ENCODE results near the gene P2RY8.
"Not testable (repeated sequence)": the region's sequence is repeated elsewhere in the genome, so short reads cannot be mapped to it uniquely, and the experiment has no call there.

Gene P2RY8

DNA sequence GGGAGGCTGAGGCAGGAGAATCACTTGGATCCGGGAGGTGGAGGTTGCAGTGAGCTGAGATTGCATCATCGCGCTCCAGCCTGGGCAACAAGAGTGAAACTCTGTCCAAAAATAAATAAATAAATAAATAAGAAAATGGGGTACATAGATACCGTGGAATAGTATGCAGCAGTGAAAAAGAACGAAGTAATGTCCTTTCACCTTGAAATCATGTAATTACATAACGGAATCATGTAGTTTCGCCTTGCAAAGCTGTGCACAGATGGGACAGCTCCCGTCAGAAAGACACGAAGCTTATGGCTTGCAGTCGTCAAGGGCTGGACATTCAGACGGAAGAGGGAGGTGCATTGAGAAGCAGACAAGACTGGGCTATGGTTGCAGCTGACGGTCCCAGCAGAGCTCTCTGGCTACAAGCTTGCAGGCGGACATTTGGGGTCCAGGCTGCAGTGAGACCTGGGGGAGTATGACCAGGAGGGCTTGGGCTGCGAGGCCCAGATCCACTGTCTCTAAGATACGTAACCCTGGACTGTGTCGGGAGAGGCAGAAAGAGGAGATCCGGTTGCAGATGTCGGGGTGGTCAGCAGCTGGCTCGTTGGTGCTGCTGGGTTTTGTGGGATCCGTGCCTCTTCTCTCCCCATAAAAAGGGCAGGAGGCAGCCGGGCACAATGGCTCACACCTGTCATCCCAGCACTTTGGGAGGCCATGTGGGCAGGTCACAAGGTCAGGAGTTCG is 6.2 kb upstream of the P2RY8 start:
- no peak for DNase-seq

DNA sequence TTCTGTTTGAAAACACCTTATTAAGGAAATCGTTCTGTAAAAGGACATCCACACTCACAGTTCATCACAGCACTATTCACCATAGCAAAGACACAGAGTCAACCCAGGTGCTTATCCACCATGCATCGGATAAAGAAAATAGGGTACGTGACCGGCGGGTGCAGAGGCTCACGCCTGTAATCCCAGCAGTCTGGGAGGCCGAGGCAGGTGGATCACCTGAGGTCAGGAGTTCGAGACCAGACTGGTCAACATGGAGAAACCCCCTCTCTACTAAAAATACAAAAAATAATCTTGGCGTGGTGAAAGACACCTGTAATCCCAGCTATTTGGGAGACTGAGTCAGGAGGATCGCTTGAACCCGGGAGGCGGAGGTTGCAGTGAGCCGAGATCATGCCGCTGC is 2.2 kb upstream of the P2RY8 start:
- DNase-seq, result not testable (repeated sequence)

DNA sequence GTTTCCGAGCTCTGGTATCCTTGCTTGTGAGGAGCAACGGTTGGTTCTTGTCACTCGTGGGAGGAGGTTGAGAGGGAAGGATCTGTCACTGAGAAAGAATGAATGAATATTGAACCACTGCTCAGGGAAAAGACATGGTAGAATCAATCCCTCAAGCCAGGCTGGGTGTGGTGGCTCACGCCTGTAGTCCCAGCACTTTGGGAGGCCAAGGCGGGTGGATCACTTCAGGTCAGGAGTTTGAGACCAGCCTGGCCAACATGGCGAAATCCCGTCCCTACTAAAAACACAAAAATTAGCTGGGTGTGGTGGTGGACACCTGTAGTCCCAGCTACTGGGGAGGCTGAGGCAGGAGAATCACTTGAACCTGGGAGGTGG is 718 bp upstream of the P2RY8 start:
- DNase-seq, result not testable (repeated sequence)

DNA sequence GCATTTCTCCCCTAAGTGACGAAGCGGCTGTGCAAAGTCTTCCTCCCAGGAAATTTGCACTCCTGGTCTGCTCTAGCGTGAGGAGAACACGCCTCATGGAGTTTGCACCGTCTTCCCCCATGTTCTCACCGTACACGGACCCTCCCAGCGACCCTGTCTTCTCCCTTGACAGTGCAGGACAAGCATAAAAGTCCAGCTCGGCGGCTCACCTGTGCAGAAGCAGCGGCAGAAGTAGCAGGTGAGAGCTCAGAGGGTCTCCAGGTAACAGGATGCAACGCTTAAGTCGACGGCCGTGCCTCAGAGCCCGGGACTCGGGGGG is 314 bp downstream of the P2RY8 start:
- no peak for DNase-seq

DNA sequence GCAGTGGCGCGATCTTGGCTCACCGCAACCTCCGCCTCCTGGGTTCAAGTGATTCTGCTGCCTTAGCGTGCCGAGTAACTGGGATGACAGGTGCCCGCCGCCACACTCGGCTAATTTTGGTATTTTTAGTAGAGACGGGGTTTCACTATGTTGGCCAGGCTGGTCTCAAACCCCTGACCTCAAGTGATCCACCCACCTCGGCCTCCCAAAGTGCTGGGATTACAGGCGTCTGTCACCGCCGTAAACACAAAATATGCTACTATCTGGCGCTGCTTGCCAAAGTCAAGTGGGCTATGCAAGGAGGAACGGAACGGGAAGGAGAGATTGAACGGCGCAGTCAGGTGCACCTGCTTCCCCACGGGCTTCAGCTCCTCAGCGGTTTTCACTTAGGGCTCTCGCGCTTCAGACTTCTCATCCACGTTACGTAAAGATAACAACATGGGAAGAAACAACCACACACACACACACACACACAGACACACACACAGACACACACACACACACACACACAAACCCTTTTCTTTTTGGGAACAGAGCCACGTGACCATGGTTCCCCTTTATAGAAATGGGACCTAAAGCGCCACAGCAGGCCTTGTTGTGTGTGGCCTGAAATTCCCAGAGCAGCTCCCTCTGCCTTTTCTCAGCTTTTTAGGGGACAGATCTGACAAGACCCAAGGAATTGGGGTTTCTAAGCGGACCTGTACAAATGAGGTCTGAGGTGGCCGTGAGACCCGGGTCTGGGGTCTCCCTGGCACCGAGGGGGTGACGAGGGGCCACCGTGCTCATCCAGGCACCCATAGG is 1.5 kb downstream of the P2RY8 start:
- DNase-seq, result no peak

DNA sequence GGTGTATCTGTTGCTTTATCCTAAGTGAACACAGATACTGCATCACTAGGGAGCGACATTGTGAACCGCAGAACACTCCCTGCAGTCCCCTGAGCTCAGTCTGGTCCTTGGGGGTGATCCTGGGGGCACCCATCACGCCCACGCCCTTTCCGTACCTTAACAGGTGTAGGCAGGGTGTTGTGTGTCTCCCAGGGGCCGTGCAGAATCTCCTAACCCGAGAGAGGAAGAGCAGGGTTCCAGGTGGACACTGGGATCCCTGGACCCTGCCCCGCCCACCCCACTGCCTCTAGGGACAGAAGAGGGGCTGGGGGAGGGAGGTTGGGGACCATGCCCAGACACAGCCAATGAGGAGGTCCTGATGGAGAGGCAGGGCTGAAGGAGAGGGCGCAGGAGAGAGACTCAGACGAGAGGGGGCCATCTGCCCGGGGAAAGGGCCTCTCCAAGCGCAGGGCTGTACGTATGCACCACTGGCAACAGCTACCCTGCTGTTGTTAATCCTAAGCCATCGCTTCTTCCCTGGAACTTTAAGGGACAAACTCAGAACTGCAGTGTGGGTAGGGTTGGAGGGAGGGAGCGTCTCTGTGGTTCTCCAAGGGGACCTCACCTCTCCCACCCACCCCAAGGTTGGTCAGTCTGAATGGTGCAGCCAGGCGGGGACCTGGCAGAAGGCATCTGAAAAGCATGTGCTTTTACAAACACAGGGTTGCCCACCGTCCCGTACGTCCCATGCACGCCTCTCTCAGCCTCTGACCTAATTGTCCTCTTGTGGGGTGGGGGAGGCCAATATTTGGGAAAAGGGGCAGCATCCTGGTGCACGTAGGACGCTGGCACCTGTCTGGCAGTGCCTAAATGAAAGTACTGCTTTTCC is 2.5 kb downstream of the P2RY8 start:
- no peak for DNase-seq

DNA sequence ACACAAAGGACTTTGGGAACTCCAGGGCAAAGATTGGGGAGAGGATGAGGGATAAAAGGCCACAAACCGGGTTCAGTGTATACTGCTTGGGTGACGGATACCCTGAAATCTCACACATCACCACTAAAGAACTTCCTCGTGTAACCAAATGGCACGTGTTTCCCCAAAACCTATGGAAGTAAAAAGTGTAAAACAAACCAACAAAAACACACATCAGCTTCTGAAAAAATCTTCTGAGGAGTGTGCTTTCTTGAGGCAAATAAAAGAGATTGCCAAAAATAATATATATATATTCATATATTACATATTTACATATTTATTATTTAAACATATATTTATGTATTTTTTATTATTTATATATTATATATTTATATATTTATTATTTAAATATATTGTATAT is 3.9 kb downstream of the P2RY8 start:
- DNase-seq, result no peak

DNA sequence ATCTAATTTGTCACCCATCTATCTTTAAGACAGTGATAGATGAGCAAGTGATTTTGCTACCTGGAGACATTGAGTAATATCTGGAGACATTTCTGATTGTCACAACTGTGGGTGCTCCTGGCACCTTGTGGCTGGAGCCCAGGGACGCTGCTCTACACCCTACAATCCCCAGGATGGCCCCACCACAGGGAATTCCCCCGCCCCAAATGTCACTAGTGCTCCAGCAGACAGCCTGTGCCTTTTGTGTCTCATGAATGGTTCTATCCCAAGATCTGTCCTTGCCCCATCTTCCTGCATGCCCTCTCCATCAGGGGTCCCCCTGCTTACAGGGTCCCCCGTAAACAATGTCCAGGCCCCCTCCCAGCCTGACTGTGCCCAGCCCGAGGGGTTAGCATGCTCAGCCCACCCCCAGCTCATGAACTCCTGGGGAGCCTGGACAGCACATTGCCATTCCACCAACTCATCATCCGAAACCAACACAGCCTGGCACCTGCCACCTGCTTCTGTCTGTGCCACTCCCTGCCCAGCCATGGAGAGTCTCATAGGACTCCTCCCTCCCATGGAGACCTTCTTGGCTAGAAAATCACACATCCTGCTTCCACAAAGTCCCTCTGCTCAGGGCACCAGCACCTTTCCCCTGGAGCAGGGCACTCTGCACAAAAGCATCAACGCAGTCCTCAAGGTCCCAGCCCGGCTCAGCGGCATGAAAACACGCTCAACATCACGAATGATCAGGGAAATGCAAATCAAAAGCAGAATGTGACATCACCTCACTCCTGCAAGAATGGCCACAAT is 5.7 kb downstream of the P2RY8 start:
- DNase-seq, result no peak

DNA sequence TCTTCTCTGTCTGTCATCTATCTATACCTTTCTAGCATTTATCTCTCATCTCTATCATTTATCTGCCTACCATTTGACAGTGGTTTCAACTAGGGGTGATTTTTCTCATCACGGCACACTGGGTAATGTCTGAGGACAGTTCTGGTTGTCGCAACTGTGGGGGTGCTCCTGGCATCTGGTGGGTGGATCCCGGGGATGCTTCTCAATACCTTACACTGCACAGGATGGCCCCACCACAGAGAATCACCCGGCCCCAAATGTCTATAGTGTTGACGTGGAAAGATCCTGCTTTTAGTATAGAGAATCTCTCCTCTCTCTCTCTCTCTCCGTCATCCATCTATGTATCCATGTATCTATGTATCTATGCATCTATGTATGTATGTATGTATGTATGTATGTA is 7.2 kb downstream of the P2RY8 start:
- DNase-seq, result no peak

DNA sequence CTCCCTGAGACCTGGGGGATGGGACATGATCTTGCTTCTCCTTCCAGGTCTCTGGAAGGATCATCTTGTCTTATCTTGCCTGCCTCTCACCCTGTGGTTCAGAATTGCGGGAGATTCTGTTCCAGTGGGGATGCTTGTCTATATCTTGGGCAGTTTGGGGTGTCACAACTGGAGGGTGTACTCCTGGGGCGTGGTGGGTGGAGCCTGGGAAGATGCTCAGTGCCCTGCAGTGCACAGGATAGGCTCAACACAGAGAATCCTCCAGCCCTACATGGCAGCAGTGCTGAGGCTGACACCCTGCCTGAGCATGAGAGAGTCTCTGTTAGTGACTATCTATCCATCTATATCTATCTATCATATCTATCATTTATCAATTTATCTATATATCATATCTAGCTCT is 7.7 kb downstream of the P2RY8 start:
- no peak for DNase-seq

DNA sequence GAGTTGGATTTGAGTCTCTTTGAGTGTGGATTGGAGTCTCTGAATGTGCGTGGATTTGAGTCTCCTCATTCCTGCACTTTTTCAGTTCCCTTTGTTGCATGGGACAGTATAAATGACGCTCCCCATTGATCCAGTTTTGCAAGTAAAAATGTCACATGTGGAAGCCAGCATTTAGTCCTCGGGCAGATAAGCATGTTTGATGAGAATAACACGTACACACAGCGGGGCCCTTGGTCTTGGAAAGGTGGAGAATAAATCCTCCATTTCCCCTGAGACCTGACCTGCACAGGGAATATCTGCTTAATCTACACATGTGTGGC is 8.1 kb downstream of the P2RY8 start:
- DNase-seq, result no peak

DNA sequence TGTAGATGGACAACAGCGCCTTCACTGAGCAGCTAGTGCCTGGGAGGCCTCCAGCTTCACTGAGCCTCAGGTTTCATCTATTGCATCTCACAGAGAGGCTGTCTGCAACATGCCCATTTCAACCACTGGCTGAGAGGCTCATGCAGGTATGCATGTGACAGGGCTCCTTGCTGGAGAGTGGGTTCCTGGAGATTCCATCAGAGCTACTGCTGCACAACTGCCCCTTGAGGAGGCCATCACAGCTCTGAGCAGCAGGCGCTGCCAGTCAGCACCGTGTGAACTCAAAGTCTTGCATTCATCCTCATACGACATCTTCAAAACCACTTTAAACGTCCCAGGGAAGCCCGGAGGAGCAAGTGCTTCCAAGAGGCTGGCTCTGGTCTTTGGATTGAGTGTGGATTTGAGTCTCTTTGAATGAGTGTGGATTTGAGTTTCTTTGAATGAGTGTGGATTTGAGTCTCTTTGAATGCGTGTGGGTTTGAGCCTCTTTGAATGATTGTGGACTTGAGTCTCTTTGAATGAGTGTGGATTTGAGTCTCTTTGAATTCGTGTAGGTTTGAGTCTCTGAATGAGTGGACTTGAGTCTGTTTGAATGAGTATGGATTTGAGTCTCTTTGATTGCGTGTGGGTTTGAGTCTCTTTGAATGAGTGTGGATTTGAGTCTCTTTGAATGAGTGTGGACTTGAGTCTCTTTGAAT is 8.7 kb downstream of the P2RY8 start:
- DNase-seq, result no peak

DNA sequence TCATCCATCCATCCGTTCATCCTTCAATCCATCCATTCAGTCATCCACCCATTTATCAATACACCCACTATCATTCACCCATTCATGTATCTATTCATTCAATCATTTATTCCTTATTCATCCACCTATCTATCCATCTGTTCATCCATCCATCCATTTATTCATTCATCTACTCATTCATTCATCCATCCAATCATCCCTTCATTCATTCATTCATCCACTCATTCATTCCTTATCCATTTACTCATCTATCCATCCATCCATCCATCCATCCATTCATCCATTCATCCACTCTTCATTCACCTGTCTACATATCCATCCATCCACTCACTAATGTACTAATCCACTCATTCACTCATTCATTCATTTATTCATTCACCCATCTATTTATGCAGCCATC is 9.5 kb downstream of the P2RY8 start:
- DNase-seq, result no peak

DNA sequence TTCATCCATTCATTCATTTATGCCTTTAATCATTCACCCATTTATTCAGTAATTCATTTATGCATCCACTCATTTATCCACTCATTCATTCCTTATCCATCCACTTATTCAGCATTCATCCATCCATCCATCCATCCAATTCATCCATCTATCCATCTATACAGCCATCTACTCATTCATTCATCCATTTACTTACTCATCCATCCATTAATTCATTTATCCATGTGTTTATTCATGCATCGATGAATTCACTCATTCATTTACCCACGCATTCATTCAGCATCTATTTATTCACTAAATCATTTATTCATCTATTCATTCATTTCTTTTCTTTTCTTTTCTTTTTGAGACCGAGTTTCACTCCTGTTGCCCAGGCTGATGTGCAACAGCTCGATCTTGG is 10.4 kb downstream of the P2RY8 start:
- no peak for DNase-seq

DNA sequence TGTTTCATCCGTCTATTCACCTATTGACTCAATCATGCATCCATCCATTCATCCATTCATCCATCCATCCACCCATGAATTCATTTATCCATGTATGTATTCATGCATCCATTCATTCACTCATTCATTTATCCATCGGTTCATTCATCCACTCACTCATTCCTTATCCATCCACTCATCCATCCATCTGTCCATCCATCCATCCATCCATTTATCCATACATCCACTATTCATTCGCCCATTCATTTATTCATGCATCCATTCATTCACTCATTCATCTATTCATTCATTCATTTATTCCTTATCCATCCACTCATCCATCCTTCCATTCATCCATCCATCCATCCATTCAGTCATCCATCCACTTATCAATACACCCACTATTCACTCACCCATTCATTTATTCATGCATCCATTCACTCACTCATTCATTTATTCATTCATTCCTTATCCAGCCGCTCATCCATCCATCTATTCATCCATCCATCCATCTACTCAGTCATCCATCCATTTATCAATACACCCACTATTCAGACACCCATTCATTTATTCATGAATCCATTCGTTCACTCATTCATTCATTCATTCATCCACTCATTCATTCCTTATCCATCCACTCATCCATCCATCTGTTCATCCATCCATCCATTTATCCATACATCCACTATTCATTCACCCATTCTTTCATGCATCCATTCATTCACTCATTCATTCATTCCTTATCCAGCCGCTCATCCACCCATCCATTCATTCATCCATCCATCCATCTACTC is 11.2 kb downstream of the P2RY8 start:
- DNase-seq, result no peak

DNA sequence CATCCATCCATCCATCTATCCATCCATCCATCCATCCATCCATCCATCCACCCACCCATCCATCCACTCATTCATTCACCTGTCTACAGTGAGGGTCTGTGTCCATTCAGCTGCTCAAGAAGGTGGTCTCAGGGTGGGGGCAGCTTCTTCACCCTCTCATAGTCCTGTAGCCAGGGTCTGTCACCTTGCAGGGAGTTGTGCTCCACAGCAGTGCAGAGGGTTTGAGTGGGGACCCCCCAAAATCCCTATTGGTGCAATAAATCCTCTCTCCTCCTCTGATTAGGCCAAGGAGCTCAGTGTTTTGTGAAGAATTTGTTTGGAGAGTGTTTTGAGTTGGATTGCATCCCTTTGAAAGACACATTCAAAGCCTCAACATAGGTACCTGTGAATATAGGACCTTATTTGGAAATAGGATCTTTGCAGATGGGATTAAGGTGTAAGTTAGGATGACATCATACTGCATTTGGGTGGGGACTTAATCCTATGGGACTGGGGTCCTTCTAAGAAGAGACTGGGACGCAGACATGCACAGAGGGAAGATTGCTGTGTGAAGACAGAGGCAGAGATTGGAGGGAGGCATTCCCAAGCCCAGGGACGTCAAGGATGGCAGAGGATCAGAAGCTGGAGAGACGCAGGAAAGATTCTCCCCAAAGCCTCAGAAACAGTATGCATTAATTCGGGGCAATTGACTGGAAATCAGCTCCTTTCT is 12.0 kb downstream of the P2RY8 start:
- DNase-seq, result no peak

DNA sequence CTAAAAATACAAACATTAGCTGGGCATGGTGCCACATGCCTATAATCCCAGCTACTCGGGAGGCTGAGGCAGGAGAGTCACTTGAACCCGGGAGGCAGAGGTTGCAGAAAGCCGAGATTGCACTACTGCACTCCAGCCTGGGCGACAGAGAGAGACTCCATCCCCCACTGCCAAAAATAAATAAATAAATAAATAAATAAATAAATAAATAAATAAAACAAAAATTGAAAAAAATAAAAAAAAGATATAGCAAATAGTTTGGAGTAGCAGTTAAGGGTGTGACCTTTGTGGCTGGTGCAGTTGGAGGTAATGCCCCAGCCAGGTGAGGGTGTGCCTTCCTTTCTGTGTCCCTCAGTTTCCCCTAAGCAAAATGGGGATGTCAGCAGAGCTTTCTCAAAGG is 14.1 kb downstream of the P2RY8 start:
- DNase-seq, result not testable (repeated sequence)

DNA sequence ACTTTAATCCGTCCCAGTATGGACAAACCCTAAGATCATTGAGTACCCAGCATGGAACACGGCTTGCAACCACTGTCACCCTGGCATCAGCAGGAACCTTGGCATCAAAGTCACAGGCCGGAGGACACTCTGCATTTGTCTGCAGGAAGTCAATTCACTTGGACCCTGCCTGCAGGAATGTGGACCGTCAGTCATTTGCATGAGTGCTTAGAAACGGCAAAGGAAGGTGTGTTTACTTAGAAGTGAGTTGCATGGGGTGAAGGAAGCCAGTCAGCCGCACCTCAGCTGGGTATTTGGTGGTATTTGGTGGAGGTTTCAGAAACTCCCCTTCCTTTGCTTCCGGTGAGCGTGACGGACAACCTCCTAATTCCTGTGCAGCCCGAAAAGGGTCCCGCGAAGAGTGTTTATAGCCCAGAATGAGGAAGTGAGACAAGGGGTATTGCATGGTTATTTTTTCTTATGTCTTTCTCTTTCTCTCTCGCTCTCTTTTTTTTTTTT is 15.5 kb downstream of the P2RY8 start:
- DNase-seq, result no peak

DNA sequence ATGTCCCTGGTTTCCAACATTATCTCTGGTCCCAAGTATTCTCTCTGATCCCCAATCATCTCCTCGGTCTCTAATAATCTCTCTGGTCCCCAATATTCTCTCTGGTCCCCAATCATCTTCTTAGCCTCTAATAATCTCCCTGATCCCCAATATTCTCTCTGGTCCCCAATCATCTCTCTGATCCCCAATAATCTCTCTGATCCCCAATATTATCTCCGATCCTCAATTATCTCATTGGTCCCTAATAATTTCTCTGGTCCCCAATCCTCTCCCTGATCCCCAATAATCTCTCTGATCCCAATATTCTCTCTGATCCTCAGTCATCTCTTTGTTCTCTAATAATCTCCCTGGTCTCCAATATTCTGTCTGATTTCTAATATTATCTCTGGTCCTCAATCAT is 16.6 kb downstream of the P2RY8 start:
- no peak for DNase-seq

DNA sequence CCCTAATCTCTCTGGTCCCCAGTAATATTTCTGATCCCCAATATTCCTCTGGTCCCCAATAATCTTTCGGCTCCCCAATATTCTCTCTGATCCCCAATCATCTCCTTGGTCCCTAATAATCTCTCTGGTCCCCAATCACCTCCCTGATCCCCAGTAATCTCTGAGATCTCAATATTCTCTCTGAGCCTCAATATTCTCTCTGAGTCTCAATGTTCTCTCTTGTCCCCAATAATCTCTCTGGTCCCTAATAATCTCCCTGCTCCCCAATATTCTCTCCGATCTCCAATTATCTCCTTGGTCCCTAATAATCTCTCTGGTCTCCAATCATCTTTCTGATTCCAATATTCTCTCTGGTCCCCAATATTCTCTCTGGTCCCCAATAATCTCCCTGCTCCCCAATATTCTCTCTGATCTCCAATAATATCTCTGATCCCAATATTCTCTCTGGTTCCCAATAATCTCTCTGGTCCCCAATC is 17.9 kb downstream of the P2RY8 start:
- no peak for DNase-seq

DNA sequence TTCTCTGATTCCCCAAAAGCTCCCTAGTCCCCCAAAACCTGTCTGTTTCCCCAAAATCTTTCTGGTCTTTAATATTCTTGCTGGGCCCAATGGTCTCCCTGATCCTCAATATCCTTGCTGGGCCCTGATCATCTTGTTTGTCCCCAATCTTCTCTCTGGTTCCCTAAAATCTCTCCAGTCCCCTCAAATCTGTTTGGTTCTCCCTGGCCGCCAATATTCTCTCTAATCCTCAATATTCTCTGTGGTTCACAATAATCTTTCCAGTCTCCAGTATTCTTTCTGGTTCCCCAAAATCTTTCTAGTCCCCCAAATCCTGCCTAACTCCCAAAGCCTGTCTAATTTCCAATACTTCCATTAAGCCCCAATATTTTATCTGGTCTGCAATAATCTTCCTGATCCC is 18.5 kb downstream of the P2RY8 start:
- no peak for DNase-seq
